GM19193 (cell line): Measurements from ENCODE around the gene ACP4.

Source experiments
- POLR2A ChIP-seq: IDR thresholded peaks from 4 replicates; pipeline ENCODE4 v1.6.1; 2011; ENCODE audit not compliant: insufficient read depth, insufficient read length; ENCODE audit errors: extremely low read depth

Gene ACP4

GRCh38 chr19:50778906-50779430 is 11.2 kb upstream of the ACP4 start:
- no peak for TF ChIP-seq POLR2A

- TF ChIP-seq POLR2A = no peak
Observed at GRCh38 chr19:50779504-50780457, 10.4 kb upstream of the ACP4 start.

- TF ChIP-seq POLR2A = no peak
Observed at GRCh38 chr19:50780753-50781435, 9.3 kb upstream of the ACP4 start.

GRCh38 chr19:50784710-50785109 is 5.5 kb upstream of the ACP4 start:
- TF ChIP-seq POLR2A = no peak

- no peak for TF ChIP-seq POLR2A
Observed at GRCh38 chr19:50785329-50785728, 4.9 kb upstream of the ACP4 start.

GRCh38 chr19:50790922-50791467 is 780 bp downstream of the ACP4 start:
- no peak for TF ChIP-seq POLR2A

- TF ChIP-seq POLR2A = no peak
Observed at GRCh38 chr19:50791594-50792271, 1.5 kb downstream of the ACP4 start.

GRCh38 chr19:50792272-50793250 is 2.3 kb downstream of the ACP4 start:
- peak; percentile 10 for TF ChIP-seq POLR2A

GRCh38 chr19:50793558-50794065 is 3.4 kb downstream of the ACP4 start:
- peak; percentile 7 for TF ChIP-seq POLR2A

- TF ChIP-seq POLR2A = peak; percentile 34
Observed at GRCh38 chr19:50794074-50794875, 4.1 kb downstream of the ACP4 start.

GRCh38 chr19:50794876-50795663 is 4.9 kb downstream of the ACP4 start:
- peak; percentile 56 for TF ChIP-seq POLR2A

GRCh38 chr19:50795664-50796073 is 5.5 kb downstream of the ACP4 start:
- no peak for TF ChIP-seq POLR2A
